K562 (cell line): ENCODE measurements around the gene CYP11A1. TPM values are rescaled to one million over a fixed set of nuclear protein-coding genes. Genes with fewer than 3 reads are reported as not detected.

Experiments
- CBX8 ChIP-seq: fragments of 200-600 bp; sonication (generic); IDR thresholded peaks from 2 replicates; pipeline ENCODE4 v1.6.1; 2012; ENCODE audit warnings: borderline replicate concordance, mixed run types, low read depth, mild to moderate bottlenecking, moderate library complexity, mixed read lengths, low read length, control low read depth, inconsistent platforms; ENCODE audit not compliant: poor library complexity, severe bottlenecking; ENCODE audit errors: extremely low read depth
- COPS2 ChIP-seq: fragments of 450-650 bp; conservative IDR thresholded peaks from 2 replicates; pipeline ENCODE4 v1.6.1; 2016; ENCODE audit warnings: mild to moderate bottlenecking, moderate library complexity
- ELF1 ChIP-seq: fragments of 200-800 bp; sonication (Bioruptor generic); IDR thresholded peaks from 2 replicates; pipeline ENCODE4 v1.6.1; 2016; ENCODE audit warnings: missing genetic modification characterization, missing compliant biosample characterization
- FOXK2 ChIP-seq, 2 experiments: fragments of 450-650 bp; IDR thresholded peaks in 1 of 2; conservative IDR thresholded peaks in 1 of 2; 2 replicates each; pipeline ENCODE4 v1.6.1; 2016; ENCODE audit warnings: low read depth in 2 of 2, mild to moderate bottlenecking in 1 of 2
- GATAD2A ChIP-seq: fragments of 450-650 bp; IDR thresholded peaks from 2 replicates; pipeline ENCODE4 v1.6.1; 2017
- HDGF ChIP-seq: fragments of 450-650 bp; IDR thresholded peaks from 2 replicates; pipeline ENCODE4 v1.6.1; 2016
- HMG20A ChIP-seq: fragments of 450-650 bp; formaldehyde crosslinking; conservative IDR thresholded peaks from 2 replicates; pipeline ENCODE4 v1.4.0; 2020; ENCODE audit warnings: mild to moderate bottlenecking, mixed read lengths
- HMG20B ChIP-seq: fragments of 250-450 bp; sonication (Bioruptor Pico); IDR thresholded peaks from 2 replicates; pipeline ENCODE4 v1.5.0; 2021; ENCODE audit warnings: mild to moderate bottlenecking
- KLF1 ChIP-seq: fragments of 450-650 bp; IDR thresholded peaks from 2 replicates; pipeline ENCODE4 v1.6.1; 2016; ENCODE audit warnings: missing genetic modification characterization, missing compliant biosample characterization
- PCBP1 ChIP-seq: fragments of 200-400 bp; formaldehyde crosslinking; IDR thresholded peaks from 2 replicates; pipeline ENCODE4 v1.6.1; 2018; ENCODE audit warnings: mild to moderate bottlenecking, low read depth, low read length; ENCODE audit not compliant: poor library complexity, severe bottlenecking
- PHB2 ChIP-seq: fragments of 450-650 bp; IDR thresholded peaks from 2 replicates; pipeline ENCODE4 v1.6.1; 2017; ENCODE audit warnings: low read depth
- PHF20 ChIP-seq: fragments of 450-650 bp; IDR thresholded peaks from 2 replicates; pipeline ENCODE4 v1.6.1; 2018; ENCODE audit not compliant: partially characterized antibody
- RBFOX2 ChIP-seq: fragments of 200-400 bp; formaldehyde crosslinking; IDR thresholded peaks from 2 replicates; pipeline ENCODE4 v1.6.1; 2017; ENCODE audit warnings: low read depth, mild to moderate bottlenecking, low read length, moderate library complexity
- SLC30A9 ChIP-seq: fragments of 250-450 bp; sonication (Bioruptor Pico); IDR thresholded peaks from 2 replicates; pipeline ENCODE4 v1.8.0; 2022; ENCODE audit warnings: mild to moderate bottlenecking, moderate library complexity
- ZNF165 ChIP-seq: fragments of 250-450 bp; sonication (Bioruptor Pico); IDR thresholded peaks from 2 replicates; pipeline ENCODE4 v1.4.0; 2020; ENCODE audit warnings: borderline replicate concordance
- ZNF24 ChIP-seq: fragments of 450-650 bp; IDR thresholded peaks from 2 replicates; pipeline ENCODE4 v1.6.1; 2016
- ZNF311 ChIP-seq: fragments of 250-450 bp; sonication (Bioruptor Pico); IDR thresholded peaks from 2 replicates; pipeline ENCODE4 v1.4.0; 2020; ENCODE audit warnings: mild to moderate bottlenecking, moderate library complexity
- ZNF57 ChIP-seq: fragments of 450-650 bp; formaldehyde crosslinking; IDR thresholded peaks from 2 replicates; pipeline ENCODE4 v1.4.0; 2020; ENCODE audit warnings: mild to moderate bottlenecking, moderate library complexity
- ZNF79 ChIP-seq: fragments of 250-450 bp; sonication (Bioruptor Pico); IDR thresholded peaks from 2 replicates; pipeline ENCODE4 v1.4.0; 2020; ENCODE audit warnings: low read depth, mild to moderate bottlenecking, moderate library complexity
- polyA plus RNA-seq, 8 experiments: library from polyadenylated mRNA; depleted of rRNA in 4 of 8; stranded (reverse) in 5 of 8; unstranded in 3 of 8; fragments of >200 nt; fragmentation: Nextera tagmentation in 2 of 8; fragmentation: Illumina TruSeq in 1 of 8; extraction: Ambion mirVana in 2 of 8; extraction: Trizol in 1 of 8; gene quantifications; 2 replicates each; pipeline versions ENCODE4 v1.2.1 to v1.2.3, GENCODE V29; 2011 to 2014; ENCODE audit warnings: inconsistent platforms in 1 of 8, missing spikeins in 1 of 8
- total RNA-seq, 7 experiments: library from RNA; depleted of rRNA in 6 of 7; stranded (reverse); fragments of >200 nt in 6 of 7; fragmentation: Illumina TruSeq in 2 of 7; extraction: Trizol in 2 of 7; gene quantifications; 2 replicates each; pipeline versions ENCODE4 v1.2.1 to v1.2.3, GENCODE V29; 2011 to 2021; ENCODE audit warnings: low replicate concordance in 1 of 7
- TF ChIP-seq, protein P1 (sequence below): fragments of 250-450 bp; sonication (Bioruptor Pico); IDR thresholded peaks from 2 replicates; pipeline ENCODE4 v1.8.0; 2021; ENCODE audit warnings: moderate library complexity, mild to moderate bottlenecking, inconsistent platforms
- TF ChIP-seq, protein P2 (sequence below): fragments of 200-800 bp; sonication (Bioruptor generic); IDR thresholded peaks from 2 replicates; pipeline ENCODE4 v1.6.1; 2017; ENCODE audit warnings: missing genetic modification characterization, missing compliant biosample characterization
- TF ChIP-seq, protein P3 (sequence below), 2 experiments: fragments of 150-350 bp in 1 of 2; IDR thresholded peaks; 2 replicates each; pipeline ENCODE4 v1.6.1; 2012 to 2016; ENCODE audit warnings: low read depth in 2 of 2, low read length in 2 of 2, mild to moderate bottlenecking in 1 of 2, moderate library complexity in 1 of 2
- TF ChIP-seq, protein P4 (sequence below): sonication (generic); formaldehyde crosslinking; IDR thresholded peaks from 2 replicates; pipeline ENCODE4 v1.8.0; 2022; ENCODE audit warnings: missing genetic modification reagents, mild to moderate bottlenecking, moderate library complexity, borderline replicate concordance

The CYP11A1 gene
- total and polyA plus RNA-seq, 9 of the 15 experiments (the other 6 are each of a cell fraction or from before 2014, with no cell fraction given), result 0.06 to 0.24 (median 0.10) TPM; not detected in 4

DNA sequence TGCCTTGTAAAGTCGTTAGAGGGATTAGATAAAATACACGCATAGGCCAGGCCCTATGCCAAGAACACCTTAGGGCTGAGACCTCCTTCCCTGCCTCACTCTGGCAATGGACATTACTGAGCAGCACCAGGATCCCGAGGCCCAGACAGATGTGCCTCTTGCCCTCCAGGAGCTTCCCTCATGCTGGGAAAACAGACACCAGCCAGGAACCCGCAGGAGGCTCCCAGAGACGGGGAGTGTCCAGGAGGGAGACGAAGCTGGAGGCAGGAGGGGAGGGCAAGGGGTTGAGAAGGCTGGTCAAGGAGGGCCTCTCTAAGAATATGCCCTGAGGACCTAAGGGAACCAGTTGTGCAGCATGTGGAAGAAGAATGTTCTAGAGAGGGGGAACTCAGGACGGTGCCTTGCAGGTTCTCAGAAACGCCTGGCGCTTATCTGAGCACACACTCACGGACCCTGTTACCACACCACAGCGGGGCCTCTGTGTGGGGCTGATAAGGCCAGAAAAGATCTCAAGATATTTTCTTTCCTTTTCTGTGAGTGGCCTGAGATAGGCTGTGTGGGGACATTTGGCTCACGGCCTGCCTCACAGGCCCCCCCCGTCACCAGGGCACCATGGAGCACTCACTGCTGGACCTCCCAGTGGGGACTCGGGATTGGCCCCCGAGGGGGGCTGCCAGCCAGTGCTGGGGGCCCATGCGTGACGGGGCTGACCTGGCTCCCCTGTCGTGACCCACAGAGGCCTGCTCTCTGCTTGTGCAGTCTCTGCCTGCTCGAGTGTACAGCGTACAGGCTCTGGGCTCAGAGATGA, 22.0 kb upstream of the CYP11A1 start (continued):
- TF ChIP-seq, protein P1, sequence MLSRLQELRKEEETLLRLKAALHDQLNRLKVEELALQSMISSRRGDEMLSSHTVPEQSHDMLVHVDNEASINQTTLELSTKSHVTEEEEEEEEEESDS (CRISPR knock-in tag), result no peak
- TF ChIP-seq RBFOX2 (peak; percentile 57), PHF20 (no peak), PCBP1 (no peak), HMG20B (CRISPR knock-in tag) (no peak), ELF1 (tag) (peak; percentile 56), ZNF165 (CRISPR knock-in tag) (peak; percentile 71; the same call in 1 of the 2 replicates), ZNF79 (peak; percentile 67), GATAD2A (peak; percentile 91), ZNF57 (CRISPR knock-in tag) (peak; percentile 83; the same call in 1 of the 2 replicates), FOXK2 (conservative IDR thresholded peaks at IDR 0.05 in 1 of 2, IDR thresholded peaks at IDR 0.05 in 1 of 2; ENCODE audit: low read depth in 2 of 2) (peak; percentile 30 to 40; a peak in 1 of 4 replicates), HMG20A (CRISPR knock-in tag) (peak; percentile 56; the same call in 1 of the 2 replicates), ZNF311 (CRISPR knock-in tag) (peak; percentile 86), COPS2 (no peak), PHB2 (peak; percentile 98), SLC30A9 (no peak), CBX8 (no peak), KLF1 (tag) (peak; percentile 32; the same call in 1 of the 2 replicates), ZNF24 (peak; percentile 74; the same call in 1 of the 2 replicates), HDGF (no peak)
- TF ChIP-seq, protein P2, sequence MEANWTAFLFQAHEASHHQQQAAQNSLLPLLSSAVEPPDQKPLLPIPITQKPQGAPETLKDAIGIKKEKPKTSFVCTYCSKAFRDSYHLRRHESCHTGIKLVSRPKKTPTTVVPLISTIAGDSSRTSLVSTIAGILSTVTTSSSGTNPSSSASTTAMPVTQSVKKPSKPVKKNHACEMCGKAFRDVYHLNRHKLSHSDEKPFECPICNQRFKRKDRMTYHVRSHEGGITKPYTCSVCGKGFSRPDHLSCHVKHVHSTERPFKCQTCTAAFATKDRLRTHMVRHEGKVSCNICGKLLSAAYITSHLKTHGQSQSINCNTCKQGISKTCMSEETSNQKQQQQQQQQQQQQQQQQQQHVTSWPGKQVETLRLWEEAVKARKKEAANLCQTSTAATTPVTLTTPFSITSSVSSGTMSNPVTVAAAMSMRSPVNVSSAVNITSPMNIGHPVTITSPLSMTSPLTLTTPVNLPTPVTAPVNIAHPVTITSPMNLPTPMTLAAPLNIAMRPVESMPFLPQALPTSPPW (CRISPR knock-in tag), result peak; percentile 98
- TF ChIP-seq, protein P3, sequence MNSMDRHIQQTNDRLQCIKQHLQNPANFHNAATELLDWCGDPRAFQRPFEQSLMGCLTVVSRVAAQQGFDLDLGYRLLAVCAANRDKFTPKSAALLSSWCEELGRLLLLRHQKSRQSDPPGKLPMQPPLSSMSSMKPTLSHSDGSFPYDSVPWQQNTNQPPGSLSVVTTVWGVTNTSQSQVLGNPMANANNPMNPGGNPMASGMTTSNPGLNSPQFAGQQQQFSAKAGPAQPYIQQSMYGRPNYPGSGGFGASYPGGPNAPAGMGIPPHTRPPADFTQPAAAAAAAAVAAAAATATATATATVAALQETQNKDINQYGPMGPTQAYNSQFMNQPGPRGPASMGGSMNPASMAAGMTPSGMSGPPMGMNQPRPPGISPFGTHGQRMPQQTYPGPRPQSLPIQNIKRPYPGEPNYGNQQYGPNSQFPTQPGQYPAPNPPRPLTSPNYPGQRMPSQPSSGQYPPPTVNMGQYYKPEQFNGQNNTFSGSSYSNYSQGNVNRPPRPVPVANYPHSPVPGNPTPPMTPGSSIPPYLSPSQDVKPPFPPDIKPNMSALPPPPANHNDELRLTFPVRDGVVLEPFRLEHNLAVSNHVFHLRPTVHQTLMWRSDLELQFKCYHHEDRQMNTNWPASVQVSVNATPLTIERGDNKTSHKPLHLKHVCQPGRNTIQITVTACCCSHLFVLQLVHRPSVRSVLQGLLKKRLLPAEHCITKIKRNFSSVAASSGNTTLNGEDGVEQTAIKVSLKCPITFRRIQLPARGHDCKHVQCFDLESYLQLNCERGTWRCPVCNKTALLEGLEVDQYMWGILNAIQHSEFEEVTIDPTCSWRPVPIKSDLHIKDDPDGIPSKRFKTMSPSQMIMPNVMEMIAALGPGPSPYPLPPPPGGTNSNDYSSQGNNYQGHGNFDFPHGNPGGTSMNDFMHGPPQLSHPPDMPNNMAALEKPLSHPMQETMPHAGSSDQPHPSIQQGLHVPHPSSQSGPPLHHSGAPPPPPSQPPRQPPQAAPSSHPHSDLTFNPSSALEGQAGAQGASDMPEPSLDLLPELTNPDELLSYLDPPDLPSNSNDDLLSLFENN (IDR thresholded peaks at IDR 0.05; ENCODE audit: low read depth in 2 of 2, low read length in 2 of 2), result peak in 1 of 2 experiments; percentile 99; a peak in 2 of 4 replicates
- TF ChIP-seq, protein P4, sequence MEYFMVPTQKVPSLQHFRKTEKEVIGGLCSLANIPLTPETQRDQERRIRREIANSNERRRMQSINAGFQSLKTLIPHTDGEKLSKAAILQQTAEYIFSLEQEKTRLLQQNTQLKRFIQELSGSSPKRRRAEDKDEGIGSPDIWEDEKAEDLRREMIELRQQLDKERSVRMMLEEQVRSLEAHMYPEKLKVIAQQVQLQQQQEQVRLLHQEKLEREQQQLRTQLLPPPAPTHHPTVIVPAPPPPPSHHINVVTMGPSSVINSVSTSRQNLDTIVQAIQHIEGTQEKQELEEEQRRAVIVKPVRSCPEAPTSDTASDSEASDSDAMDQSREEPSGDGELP (CRISPR knock-in tag), result peak; percentile 94
